Activated CD4-positive, alpha-beta T cell treated with anti-CD3 and anti-CD28 coated beads, Interleukin-2, amount 50 U/mL, for 16 hours (primary cell): ENCODE data around the gene BORCS6.
"Not testable (repeated sequence)": the region's sequence is repeated elsewhere in the genome, so short reads cannot be mapped to it uniquely, and the experiment has no call there.

Source experiments
- DNase-seq: peaks from one replicate; pipeline ENCODE4 v3.0.0-alpha.2; 2020

BORCS6 gene

DNA sequence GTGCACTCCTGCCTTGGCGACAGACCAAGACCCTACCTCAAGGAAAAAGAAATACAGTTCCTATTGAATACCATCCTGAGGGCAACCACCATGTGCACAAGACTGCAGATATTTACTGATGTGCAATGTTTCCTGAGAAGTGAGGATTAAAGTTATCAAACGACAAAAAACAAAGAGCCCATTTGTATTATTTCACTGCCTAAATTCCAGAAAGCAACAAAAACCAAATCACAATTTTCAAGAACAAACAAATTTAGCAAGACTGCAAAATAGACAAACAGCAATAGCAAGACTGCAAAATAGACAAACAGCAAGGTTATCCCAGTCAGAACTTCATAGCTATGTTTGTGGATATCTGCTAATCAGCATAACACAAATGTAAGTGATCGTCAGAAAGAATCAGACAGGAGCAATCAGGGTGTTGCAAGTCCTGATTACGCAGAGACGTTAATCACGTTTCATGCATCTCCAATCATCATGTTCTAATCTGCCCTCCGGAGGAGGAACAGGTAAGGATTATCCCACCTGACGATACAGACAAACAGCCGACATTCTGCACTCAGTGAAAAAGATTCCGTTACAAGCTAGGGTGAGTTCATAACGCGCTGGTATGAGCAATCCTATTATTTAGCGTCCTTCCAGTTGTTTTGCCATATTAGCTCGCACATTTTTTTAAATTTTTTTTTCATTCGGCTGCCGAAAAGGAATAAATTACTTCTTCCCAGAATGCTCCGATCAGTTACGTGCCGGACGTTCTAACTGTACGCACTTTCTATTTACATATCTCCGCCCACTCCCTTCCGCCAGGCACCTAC lies 16.7 kb downstream of the BORCS6 start:
- DNase-seq, result peak; percentile 96

DNA sequence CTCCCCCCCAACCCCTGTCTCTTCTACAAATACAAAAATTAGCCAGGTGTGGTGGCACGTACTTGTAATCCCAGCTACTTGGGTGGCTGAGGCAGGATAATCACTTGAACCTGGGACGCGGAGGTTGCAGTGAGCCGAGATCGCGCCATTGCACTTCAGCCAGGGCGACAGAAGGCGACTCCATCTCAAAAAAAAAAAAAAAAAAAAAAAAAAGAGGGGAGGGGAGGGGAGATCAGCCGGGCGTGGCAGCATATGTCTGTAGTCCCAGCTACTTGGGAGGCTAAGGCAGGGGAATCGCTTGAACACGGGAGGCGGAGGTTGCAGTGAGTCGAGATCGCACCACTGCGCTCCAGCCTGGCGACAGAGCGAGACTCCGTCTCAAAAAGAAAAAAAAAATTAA lies 19.8 kb downstream of the BORCS6 start:
- DNase-seq, result not testable (repeated sequence)

DNA sequence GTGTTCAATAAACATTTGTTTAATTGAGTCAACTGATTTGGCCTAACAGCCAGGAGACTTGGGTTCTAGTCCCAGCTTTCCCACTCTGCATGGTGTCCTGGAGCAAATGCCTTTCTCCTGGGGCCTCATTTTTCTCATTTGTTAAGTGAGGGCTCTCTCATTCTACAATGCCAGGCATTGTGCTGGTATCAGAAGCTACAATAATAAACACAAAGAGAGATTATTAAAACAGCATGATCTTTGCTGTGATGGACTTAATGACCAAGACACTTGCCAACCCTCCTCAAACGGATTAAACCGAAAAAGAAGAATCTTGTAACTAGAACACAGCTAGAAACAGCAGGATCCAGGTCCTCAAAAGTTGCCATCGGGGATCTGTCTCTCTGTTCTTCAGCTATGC lies 22.5 kb downstream of the BORCS6 start:
- no peak for DNase-seq

DNA sequence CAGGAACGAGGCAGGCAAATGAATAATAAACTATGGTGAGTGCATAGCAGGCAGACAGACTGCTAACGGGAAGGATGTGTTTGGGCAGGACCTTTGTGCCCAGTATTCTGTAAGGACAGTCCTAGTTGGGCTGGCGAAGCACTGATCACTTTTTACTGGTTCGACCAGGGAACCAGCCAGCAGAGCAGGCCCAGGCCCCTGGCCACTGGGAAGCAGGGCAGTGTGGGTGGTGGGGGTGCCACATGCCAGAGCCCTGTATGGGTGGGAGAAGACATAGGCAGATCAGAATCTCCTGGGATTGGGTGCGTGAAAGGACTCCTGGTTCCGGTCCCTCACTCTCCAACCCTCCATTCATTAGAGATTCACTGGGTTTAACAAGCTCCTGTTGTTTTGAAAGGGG lies 23.2 kb downstream of the BORCS6 start:
- DNase-seq, result no peak

DNA sequence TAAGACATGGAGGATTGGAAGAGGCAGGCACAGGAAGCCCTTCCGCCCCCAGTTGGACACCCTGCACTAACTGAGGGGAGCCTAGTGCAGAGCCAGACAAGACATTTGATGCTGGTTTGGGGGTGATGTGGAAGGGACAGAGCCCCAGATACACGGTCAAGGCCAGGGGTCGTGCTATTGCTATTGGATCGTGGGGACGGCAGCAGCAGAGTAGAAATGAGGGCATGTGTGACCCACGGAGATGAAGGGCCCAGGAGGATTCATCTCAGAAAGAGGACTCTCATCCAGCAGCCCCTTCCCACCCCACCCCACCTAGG lies 25.2 kb downstream of the BORCS6 start:
- no peak for DNase-seq

DNA sequence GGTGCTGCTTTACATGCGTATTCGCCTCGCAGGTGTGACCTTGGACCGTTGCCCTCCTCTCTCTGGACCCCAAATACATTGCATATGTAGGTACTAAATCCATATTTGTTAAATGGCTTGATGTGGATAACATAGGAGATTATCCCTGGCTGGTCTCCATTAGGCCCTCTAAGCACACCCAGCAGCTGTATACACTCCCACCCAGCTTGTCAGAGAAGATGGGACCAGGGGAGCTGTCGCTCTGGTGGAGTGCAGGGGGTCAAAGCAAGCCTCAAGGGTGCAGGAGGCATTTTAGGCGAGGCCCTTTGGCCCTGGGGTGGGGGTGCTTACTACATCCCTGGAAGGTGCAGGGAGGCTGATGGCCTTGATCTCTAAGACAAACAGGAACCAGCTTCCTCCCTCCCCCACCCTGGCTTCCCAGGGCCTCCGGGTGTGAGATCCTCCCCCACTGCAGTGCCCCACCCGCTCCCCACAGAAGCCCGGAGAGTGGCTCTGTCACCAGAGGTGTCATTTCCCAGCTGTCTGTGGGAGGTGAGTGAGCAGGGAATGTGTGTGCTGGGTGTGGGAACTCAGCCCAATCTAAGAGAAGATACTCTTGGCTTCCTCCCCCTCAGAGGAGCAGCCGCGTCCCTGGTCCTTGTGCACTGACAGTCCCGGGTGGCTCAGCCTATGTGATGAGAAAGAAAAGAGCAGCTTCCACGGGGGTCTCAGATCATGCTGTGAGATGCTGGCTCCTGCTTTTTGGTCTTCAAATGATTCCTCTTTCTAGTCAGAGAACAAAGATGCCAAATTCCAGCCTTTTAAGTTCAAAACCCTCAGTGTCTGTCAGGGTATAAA lies 25.8 kb downstream of the BORCS6 start:
- peak; percentile 85 for DNase-seq

DNA sequence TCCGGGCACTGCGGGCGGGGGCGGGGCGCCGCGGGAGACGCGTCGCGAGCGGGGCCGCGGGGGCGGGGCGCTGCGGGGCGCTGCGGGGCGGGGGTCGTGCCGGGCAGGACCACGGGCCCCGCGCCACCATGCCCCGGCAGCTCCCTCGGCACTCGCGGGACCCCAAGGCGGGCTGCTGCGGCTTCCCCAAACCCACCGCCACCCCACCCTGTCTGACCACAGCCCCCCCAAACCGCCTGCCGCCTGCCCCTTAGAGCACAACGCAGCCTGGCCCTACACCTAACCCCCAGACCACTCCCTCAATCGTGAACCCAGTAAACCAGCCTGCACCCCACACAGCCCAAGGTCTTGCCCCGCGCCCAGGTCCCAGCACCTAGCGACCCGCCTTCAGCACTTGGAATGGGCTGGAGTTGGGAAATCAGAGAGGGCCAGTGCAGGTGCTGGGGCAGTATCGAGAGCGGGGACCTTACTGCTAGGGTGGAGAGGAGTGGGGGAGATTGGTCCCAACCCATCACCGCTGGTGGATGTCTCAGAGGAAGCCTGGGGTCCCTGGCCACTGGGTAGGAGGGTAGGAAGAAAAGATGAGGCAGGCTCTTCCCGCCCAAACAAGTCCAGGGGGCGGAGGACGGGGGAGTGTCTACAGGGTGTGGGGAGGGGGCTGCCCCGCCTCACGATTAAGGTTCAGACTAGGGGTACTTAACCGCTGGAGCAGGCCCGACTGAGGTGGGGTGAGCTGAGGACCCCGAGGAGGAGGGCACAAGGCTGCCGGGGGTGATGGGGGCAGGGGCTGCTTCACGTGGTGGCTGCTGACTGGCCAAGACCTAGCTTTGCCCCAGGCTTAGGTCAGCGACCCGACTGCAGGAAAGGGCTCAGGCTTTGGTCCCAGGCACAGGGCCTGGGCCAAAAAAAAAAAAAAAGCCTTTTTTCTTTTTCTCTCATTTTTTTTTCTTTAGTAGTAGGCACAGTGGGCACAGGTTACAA lies 26.7 kb downstream of the BORCS6 start:
- no peak for DNase-seq

DNA sequence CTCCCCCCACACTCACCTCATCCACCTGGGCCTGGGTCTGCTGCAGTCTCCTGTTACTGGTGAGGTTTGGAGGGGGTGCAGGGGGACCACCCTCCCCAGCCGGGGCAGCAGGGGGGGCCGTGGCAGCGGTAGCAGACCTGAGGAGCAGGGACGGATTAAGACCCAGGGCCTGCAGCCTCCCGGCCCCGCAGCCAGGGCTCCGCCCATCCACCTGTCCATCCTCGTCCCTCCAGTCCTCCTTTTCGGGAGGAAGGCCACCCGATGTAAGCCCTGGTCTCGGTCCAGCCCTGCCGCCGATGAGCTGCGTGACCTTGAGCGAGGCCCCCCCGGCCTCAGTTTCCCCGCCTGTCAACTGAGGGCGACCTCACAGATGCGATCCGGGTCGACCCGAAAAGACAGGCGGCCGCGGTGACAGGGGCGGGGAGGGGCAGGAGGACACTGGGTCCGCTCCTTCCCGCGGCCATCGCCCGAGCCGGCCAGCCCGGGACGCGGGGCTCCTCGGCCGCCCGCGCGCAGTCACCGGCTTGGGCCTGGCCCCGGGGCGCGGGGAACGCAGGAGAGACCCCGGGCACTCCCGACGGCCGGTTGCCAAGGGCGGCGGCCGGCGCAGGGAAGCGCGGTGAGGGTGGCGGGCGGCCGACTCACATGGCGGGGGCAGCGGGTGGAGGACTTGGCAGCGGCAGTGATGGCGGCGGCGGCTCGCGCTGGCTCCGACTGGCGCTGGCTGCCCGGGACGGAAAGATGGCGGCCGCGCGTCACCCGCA lies 27.6 kb downstream of the BORCS6 start, which contains the start of gene VAMP2:
Gene VAMP2, minus strand, starts transcription at position 716 of the 764 bp plus-strand sequence. Its CDS starts 69 bp downstream, at position 647.
- DNase-seq, result peak; percentile 79

DNA sequence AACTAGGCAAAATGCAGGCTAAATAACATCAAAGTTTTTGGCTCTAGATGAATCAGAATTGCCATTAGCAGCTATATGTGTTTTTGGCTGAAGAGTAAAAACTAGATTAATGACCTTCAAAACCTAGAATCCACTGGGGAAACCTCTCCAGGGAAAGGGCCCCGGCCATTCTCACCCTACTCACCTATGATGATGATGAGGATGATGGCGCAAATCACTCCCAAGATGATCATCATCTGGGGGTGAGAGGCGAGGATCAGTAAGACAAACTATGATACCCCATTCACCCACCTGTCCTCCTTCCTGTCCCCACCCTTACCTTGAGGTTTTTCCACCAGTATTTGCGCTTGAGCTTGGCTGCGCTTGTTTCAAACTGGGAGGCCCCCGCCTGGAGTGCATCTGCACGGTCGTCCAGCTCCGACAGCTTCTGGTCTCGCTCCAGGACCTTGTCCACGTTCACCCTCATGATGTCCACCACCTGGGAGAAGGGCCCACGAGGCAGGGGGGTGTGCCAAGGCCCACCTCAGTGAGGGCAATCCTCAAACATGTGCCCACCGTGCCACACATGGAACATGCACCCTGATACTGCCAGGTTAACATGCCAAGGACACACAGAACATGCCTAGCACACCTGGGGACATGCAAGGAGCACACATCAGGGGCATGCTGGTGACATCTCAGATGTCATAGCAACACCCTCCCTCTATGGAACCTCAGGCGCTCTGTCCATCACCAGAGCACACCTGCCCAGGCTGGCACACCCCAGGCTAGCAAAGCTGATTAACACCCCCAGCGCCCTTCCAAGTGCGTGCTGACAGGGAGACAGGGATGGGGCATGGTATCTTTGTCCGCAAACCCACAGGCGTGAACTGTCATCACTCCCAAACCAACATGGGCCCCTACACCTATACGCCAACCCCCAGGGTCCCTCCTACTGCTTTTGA lies 28.4 kb downstream of the BORCS6 start:
- no peak for DNase-seq

DNA sequence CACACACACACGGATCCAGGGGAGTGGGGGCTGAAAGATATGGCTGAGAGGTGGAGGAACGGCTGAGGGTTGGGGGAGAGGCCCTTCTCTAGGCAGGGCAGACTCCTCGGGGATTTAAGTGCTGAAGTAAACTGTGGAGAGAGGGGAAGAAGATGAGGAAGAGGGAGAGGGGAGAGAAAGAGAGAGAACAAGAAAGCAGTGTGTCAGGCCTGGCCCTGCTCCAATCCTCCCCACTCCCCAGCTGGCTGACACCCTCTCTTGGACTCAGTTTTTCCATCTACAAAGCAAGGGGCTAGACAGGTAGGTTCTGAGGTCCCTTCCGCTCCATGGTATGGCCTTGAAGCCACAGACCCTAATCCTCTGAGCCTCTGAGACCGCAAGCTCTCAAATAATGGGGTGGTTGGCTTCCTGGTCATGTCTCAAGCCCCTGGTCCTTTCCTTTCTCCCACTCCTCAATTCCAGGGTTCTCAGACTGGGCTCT lies 29.2 kb downstream of the BORCS6 start:
- DNase-seq, result no peak

DNA sequence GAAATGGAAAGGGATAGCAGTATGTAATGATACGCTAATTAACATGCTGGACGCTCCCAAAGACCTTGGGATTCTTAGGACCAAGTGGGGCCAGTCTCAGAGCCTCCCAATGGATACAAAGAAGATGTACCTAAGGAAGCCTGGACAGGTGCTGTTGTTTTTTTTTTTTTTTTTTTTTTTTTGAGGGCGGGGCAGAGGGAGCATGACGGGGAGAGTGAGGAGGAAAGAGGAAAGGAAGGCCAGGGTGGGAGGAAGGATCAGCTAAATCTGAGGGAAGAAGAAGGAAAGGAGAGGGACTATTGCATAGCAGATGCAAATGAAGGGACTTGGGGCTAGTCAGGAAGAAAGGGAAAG lies 29.8 kb downstream of the BORCS6 start:
- DNase-seq, result no peak

DNA sequence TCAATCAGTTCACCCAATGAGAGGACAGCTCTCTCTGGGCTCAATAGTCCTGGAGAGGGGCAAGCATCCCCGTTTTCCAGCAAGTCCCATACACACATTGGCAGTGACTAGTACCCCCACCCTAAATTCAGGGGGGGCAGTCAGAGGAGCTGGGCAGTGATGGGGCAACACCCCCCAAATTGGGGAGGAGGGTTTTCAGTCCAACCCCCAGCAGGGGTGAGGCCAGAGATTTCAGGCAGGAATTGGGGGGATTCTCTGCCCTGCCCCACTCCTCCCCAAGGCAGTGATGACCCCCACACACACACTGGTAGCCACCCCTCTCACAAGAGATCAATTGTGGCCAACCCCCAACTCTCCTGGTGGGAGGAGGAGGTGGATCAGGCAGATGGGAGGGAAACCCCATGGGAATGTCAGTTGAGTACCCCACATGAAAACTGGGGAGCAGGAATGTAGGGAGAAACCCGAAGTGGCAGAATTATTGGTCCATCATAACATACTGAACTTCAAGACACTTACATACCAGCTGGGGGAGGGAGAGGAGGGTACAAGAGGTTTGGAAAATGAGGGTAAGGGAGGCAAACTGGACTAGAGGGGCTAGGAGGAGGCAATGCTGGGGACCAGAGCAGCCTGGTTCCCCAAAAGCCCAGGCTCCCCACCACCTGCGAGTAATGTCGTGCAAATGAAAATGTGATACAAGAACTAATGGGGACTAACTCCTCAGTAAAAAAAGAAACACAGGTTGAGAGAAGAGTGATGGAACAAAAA lies 30.3 kb downstream of the BORCS6 start:
- no peak for DNase-seq

DNA sequence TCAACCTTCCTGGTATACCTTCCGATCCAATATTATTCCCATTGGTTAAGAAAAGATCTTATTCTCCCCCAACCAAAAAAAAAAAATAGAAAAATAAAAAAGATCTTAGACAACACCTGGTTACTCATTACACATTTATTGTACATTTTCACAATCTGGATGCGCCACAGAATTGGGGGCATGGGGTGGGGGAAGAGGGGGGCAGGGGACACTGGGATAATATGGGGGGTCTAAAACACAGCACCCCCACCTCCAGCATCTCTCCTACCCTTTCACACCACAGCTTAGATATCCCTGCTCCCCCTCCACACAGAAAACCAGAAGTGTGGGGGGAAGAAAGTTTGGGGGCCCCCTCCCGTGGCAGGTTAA lies 31.0 kb downstream of the BORCS6 start:
- no peak for DNase-seq

DNA sequence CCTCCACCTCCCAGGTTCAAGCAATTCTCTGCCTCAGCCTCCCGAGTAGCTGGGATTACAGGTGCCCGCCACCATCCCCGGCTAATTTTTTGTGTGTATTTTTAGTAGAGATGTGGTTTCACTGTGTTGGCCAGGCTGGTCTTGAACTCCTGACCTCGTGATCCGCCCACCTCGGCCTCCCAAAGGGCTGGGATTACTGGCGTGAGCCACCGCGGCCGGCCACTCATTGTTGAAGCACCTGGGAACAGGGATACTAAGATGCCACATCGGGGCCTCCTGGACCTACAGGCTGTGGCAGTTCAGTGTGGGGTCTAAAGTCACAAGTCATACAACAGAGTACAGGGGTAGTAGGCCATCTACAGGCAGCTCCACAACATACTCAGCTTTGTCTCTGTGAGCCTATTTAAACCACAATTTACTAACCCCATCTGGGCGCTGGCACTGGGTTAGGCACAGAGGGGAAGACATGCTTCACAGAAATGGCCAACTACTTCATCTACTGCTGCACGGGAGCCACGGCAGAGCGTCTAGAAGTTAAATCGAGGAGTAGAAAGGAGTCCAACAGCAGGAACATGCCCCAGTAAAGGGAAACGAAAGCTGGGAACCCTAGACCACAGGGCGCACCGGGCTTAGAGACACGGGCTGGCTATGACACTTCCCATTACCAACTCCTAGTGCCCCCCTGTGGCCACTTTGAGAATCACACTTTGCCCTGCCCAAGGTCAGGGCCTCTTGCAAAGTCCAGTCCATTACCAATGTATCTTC lies 31.5 kb downstream of the BORCS6 start:
- peak; percentile 91 for DNase-seq

DNA sequence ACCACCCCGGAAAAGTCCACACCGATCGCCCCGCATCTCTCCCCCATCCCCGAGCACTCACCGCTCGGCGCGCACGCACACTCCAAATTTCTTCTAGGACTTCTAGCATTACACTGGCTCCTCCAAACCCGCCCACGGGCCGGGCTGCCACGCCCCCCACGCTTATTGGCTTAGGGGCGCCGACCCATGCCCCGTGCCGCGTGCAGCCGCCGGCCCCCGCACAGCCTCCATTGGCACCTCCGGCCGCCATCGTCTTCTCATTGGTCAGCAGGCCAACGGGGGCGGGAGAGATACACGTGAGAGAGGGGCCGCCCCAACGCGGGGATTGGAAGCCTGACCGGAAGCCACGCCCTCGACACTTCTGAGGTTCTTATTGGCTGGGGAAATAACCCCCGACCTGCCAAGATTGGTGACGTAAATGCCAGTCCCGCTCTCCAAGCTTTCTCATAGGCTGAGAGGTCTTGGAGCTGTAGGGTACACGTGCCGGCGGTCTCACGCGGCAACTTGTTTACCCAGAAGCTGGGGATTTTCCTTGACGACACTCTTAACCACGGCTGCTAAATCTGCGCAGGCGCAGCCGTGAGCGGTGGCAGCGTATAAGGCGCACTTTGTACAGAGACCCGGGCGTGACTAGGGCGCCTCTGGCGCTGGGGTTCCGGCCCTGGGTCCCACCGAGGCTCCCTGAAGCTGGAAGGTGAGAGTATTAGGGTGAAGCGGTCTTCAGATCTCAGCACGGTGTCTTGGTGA lies 33.6 kb downstream of the BORCS6 start:
- peak; percentile 100 for DNase-seq

DNA sequence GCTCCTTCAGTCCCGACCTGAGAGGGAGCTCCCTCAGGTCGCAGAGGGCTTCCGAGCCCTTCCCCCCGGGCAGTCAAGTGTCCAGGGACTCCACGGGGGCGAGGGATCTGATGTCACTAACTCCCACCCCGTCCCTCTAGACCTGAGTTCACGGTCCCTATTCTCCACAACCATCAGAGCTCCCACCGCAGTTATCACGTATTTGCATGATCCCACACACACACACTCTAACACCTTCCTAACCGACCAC lies 34.1 kb downstream of the BORCS6 start:
- no peak for DNase-seq

DNA sequence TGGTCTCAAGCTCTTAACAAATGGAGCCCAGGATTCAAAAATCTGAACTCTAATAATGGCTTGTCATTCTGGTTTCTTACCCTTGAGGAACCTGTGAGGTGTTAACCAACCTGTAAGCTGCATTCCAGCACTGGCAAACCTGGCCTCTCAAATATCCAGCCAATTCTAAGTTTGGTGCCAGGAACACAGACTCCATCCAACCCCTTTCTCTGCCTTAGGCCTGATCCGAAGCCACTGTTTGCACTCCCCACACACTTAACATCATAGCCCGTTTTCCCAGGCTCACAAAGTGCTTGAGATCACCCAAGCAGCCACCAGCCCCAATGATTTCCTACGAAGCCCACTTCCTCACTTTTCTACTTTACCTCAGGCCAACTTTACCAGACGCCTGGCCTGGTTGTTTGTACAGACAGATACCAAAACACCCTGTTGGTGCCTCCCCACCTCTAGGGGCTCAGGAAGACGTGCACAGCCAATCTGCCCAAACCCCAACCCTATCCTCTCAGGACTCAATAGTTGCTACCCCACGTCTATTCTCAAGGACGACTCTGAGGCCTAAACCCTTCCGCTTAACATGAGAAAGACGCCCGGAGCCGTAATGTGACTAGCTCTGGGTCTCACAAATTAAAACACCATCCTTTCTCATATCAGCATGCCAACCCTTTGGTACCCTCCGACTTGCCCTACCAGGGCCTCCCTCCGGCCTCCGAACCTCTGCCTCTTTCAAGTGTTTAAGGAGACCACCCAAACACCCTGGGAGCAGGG lies 34.6 kb downstream of the BORCS6 start:
- DNase-seq, result no peak

DNA sequence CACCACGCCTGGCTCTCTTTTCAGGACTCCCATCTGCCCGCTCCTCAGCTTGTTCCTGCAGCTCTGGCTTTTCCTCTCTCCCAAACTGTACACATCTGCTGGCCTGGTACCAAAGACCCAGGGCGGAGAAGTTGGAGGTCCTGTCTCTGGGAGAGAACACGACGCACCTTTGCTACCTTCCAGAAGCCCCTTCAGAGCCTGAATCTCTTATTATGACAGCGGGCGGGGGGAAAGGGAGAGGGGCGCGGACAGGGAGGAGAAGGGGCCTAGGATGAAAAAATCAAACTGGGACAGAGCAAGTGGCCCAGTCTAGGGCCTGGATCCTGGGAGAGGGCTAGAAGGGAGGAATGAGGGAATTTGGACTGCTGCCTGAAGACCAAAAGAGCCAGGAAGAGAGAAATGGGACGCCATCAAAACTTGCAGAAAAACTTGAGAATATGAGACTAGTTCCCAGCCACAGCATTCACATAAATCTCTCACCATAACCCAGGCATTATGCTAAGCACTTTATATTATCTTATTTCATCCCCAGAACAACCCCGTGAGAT lies 35.3 kb downstream of the BORCS6 start:
- no peak for DNase-seq
